HL-60/S4 (cell line): ENCODE results near the gene TRIM52.
"Not testable (repeated sequence)": the region's sequence is repeated elsewhere in the genome, so short reads cannot be mapped to it uniquely, and the experiment has no call there.

Experiments used
- in situ Hi-C: fragments of 300-500 bp; cut with MboI; formaldehyde crosslinking; loops from 2 replicates; pipeline ENCODE4 v1.14.3; 2022; ENCODE audit warnings: low sequenced_read_pairs

Gene TRIM52

GRCh38 chr5:181217111-181217802 lies 43.7 kb downstream of the TRIM52 start:
- in situ Hi-C loops, result no loop called here

DNA sequence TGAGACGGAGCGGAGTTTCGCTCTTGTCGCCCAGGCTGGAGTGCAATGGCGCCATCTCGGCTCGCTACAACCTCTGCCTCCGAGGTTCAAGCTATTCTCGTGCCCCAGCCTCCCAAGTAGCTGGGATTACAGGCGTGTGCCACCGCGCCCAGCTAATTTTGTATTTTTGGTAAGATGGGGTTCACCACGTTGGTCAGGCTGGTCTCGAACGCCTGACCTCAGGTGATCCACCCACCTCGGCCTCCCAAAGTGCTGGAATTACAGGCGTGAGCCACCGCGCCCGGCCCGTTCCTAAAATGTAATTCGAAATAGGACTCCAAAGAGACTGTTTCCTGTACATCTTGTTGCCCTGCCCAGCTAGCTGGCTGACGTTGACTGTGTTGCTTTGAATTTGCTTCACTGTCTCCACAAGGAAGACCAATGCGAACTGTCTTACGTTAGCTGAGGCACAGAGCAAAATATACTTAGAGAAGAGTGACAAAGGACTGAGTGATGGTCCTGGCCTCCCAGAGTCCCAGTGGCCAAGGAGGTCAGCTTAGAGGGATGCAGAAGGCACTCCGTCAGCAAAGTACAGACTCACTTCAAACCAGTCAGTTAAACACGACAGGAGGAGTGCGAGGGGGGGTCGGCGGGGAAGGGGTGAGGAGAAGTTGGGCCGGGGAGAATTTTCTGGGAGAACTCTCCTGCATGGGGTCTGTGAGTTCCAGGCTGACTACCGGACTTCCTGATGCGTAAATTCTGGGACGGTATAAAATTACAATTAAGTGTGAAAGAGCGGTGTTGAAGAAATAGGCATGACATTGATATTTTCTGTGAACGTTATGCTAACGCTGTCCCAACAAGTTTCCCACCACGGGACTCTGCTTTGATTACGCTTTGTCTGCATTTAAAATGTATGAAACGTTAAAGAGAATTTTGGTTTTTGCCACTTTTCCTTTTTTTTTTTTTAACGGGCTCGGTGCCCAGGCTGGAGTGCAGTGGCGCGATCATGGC lies 44.6 kb downstream of the TRIM52 start:
- in situ Hi-C loops, result no loop called here

- in situ Hi-C loops, result not testable (repeated sequence)
These were observed 46.7 kb downstream of the TRIM52 start for GRCh38 chr5:181214249-181214648.

GRCh38 chr5:181212934-181213333 lies 48.0 kb downstream of the TRIM52 start:
- in situ Hi-C loops, result no loop called here

- in situ Hi-C loops, result no loop called here
These were observed 48.9 kb downstream of the TRIM52 start for GRCh38 chr5:181212080-181212479.

DNA sequence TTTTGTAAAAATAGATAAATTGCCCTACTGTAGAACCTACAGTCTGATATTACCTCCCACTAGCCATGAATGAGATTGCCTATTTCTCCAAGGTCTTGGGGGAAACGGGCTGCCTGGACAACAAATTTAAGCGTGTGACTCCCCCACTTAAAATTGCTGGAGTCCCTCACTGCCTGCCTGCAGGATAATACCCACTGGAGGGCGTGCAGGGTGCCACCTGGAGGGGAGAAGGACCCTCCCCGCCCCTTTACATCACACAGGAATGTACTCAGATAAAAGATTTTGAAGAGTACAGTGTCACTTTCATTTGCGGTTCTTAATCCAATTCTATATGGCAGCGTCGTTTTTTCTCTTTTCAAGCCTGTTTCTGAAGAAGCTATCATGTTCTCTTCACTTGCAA lies 49.7 kb downstream of the TRIM52 start:
- in situ Hi-C loops, result no loop called here

DNA sequence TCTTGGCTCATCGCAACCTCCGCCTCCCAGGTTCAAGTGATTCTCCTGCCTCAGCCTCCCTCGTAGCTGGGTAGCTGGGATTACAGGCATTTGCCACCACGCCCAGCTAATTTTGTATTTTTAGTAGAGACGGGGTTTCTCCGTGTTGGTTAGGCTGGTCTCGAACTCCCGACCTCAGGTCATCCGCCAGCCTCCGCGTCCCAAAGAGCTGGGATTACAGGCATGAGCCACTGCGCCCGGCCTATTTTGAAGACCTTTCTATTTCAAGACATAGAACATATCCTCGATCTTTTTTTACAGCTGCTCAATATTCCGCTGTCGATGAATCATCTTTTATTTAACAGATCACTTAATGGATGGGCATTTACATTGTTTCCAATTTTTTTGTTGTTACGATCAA lies 50.2 kb downstream of the TRIM52 start:
- in situ Hi-C loops, result not testable (repeated sequence)

DNA sequence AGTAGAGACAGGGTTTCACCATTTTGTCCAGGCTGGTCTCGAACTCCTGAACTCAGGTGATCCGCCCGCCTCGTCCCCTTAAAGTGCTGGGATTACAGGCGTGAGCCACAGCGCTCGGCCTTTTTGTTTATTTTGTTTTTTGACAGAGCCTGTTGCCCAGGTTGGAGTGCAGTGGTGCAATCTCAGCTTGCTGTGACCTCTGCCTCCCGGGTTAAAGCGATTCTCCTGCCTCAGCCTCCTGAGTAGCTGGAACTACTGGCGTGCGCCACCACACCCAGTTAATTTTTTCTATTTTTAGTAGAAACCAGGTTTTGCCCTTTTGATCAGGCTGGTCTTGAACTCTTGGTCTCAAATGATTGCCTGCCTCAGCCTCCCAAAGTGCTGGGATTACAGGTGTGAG lies 50.8 kb downstream of the TRIM52 start:
- in situ Hi-C loops, result not testable (repeated sequence)

DNA sequence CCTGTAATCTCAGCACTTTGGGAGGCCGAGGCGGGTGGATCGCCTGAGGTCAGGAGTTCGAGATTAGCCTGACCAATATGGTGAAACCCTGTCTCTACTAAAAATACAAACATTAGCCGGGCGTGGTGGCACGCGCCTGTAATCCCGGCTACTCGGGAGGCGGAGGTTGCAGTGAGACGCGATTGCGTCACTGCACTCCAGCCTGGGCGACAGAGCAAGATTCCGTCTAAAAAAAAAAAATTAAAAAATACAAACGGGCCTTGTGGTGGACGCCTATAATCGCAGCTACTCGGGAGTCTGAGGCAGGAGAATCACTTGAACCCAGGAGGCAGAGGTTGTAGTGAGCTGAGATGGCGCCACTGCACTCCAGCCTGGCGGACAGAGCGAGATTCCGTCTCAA lies 51.9 kb downstream of the TRIM52 start:
- in situ Hi-C loops, result not testable (repeated sequence)

DNA sequence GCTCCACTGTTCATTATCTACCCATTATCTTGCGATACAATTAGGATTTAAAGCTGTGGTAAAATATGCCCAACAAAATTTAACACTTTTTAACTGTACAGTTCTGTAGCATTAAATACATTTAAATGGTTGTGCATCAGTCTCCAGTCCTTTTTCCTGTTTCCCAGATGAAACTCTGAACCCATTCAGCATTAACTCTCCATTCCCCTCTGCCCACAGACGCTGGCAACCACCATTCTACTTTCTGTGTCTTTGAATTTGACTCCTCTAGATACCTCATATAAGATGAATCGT lies 53.0 kb downstream of the TRIM52 start:
- in situ Hi-C loops, result no loop called here

GRCh38 chr5:181207214-181207959 lies 53.6 kb downstream of the TRIM52 start:
- in situ Hi-C loops, result no loop called here

- in situ Hi-C loops, result no loop called here
These were observed 54.9 kb downstream of the TRIM52 start for GRCh38 chr5:181205761-181206649.
